PC-3 (cell line): ENCODE measurements around the gene ZBTB12. TPM values are rescaled to one million over a fixed set of nuclear protein-coding genes. Genes with fewer than 3 reads are reported as not detected.

Experiments used
- ATAC-seq: fragments of 200-7000 bp; cut with Tn5 transposase; 2 replicates; pipeline ENCODE4 v1.9.1; 2020; ENCODE audit warnings: mild to moderate bottlenecking, moderate library complexity
- BruUV-seq: library from RNA; stranded (reverse); fragments of 400-500 nt; replicated peaks from 2 replicates; lab custom pipeline; 2021; lab: Mats Ljungman, UMichigan
- CTCF ChIA-PET: fragments of 300-600 bp; sonication (Branson Sonifier 250); formaldehyde crosslinking; loops from one replicate; lab custom pipeline; 2022; ENCODE audit warnings: antibody characterized with exemption; lab: Charles Lee
- POLR2A ChIA-PET: fragments of 300-600 bp; sonication (Branson Sonifier 250); formaldehyde crosslinking; loops from one replicate; lab custom pipeline; 2022; ENCODE audit warnings: antibody characterized with exemption; ENCODE audit not compliant: unreplicated experiment; lab: Charles Lee
- DNase-seq: peaks from one replicate; pipeline ENCODE4 v3.0.0-alpha.2; 2015
- H2AFZ ChIP-seq: fragments of 300-600 bp; sonication (generic); 2 replicates; pipeline ENCODE4 v1.6.0; 2016; ENCODE audit warnings: antibody characterized with exemption, low read length
- H3F3A ChIP-seq: fragments of 300-600 bp; sonication (generic); one replicate; pipeline ENCODE4 v1.6.0; 2017; ENCODE audit warnings: antibody characterized with exemption, low read length, control low read depth, mild to moderate bottlenecking; ENCODE audit not compliant: unreplicated experiment
- H3K27ac ChIP-seq: fragments of 300-600 bp; sonication (generic); 2 replicates; pipeline ENCODE4 v1.5.1; 2016; ENCODE audit warnings: mild to moderate bottlenecking, low read length
- H3K27me3 ChIP-seq: fragments of 300-600 bp; sonication (generic); 2 replicates; pipeline ENCODE4 v1.6.1; 2016; ENCODE audit warnings: low read length, mixed read lengths
- H3K36me3 ChIP-seq: fragments of 300-600 bp; sonication (generic); 2 replicates; pipeline ENCODE4 v1.6.1; 2016; ENCODE audit warnings: low read depth, mixed run types, low read length, mixed read lengths
- H3K4me1 ChIP-seq: fragments of 300-600 bp; sonication (generic); 2 replicates; pipeline ENCODE4 v1.5.1; 2016; ENCODE audit warnings: low read length; ENCODE audit not compliant: insufficient read depth
- H3K4me2 ChIP-seq: fragments of 300-600 bp; sonication (generic); 2 replicates; pipeline ENCODE4 v1.6.0; 2016; ENCODE audit warnings: low read length
- H3K4me3 ChIP-seq: fragments of 300-600 bp; sonication (generic); 2 replicates; pipeline ENCODE4 v1.5.1; 2016; ENCODE audit warnings: mild to moderate bottlenecking, low read length, mixed read lengths
- H3K79me2 ChIP-seq: fragments of 300-600 bp; sonication (generic); 2 replicates; pipeline ENCODE4 v1.6.1; 2017; ENCODE audit warnings: low read length, mixed read lengths
- H3K9ac ChIP-seq: fragments of 300-600 bp; sonication (generic); 2 replicates; pipeline ENCODE4 v1.6.0; 2016; ENCODE audit warnings: mild to moderate bottlenecking, low read length
- H3K9me2 ChIP-seq: fragments of 300-600 bp; sonication (generic); replicated peaks from 2 replicates; pipeline ENCODE4 v1.6.1; 2016; ENCODE audit warnings: mixed run types, low read length, mixed read lengths
- H3K9me3 ChIP-seq: fragments of 300-600 bp; sonication (generic); 2 replicates; pipeline ENCODE4 v1.6.1; 2016; ENCODE audit warnings: low read length, mixed read lengths
- H4K20me1 ChIP-seq: fragments of 300-600 bp; sonication (generic); 2 replicates; pipeline ENCODE4 v1.6.1; 2016; ENCODE audit warnings: low read length, mixed read lengths
- CTCF ChIP-seq: fragments of 300-600 bp; sonication (generic); conservative IDR thresholded peaks from 2 replicates; pipeline ENCODE4 v1.5.1; 2017; ENCODE audit warnings: antibody characterized with exemption, low read depth, mild to moderate bottlenecking, low read length
- EZH2 ChIP-seq: fragments of 300-600 bp; sonication (generic); IDR thresholded peaks from one replicate; pipeline ENCODE4 v1.6.1; 2017; ENCODE audit warnings: antibody characterized with exemption, mild to moderate bottlenecking, low read length; ENCODE audit not compliant: unreplicated experiment
- EZH2phosphoT487 ChIP-seq: fragments of 300-600 bp; sonication (generic); IDR thresholded peaks from 2 replicates; pipeline ENCODE4 v1.6.1; 2018; ENCODE audit warnings: mild to moderate bottlenecking, antibody characterized with exemption, low read length, borderline replicate concordance
- intact Hi-C: fragments of 100-400 bp; cut with micrococcal nuclease; formaldehyde crosslinking; loops from 2 replicates; pipeline ENCODE4 v1.9.0; 2023
- total RNA-seq: library from RNA; depleted of rRNA; stranded (reverse); fragments of >200 nt; gene quantifications from 2 replicates; pipeline ENCODE4 v1.2.3, GENCODE V29; 2014

ZBTB12 gene
- total RNA-seq, 1 experiment from 2014 or later, result 5.4 TPM

- H3F3A ChIP-seq, result no peaks in the 10 kb centered on the region
- no peaks in the 10 kb centered on the region for H3K79me2 ChIP-seq
- TF ChIP-seq EZH2phosphoT487 (no peak), CTCF (no peak), EZH2 (no peak)
- ChIA-PET POLR2A (no interaction called here), CTCF (no interaction called here)
- no peaks in the 10 kb centered on the region for H3K27me3 ChIP-seq
- no peak overlapping the region for H3K4me2 ChIP-seq
- intact Hi-C loops, result no loop called here
- DNase-seq (no peak), ATAC-seq (no peak)
- no peaks in the 10 kb centered on the region for H4K20me1 ChIP-seq
- no peaks in the 10 kb centered on the region for H3K9me3 ChIP-seq
- peaks cover 21% of the 10 kb centered on the region for H3K4me1 ChIP-seq
- H2AFZ ChIP-seq, result no peak overlapping the region
- H3K27ac ChIP-seq, result no peak overlapping the region
- H3K4me3 ChIP-seq, result no peak overlapping the region
- H3K36me3 ChIP-seq, result peaks cover 37% of the 10 kb centered on the region
- H3K9me2 ChIP-seq, result no peaks in the 10 kb centered on the region
- BruUV-seq, result no TSS peak
- H3K9ac ChIP-seq, result no peak overlapping the region
Observed at GRCh38 chr6:31881136-31881859, 20.6 kb downstream of the ZBTB12 start.

GRCh38 chr6:31880616-31881015 is 21.3 kb downstream of the ZBTB12 start:
- Histone ChIP-seq H3K36me3 (peaks cover 37% of the 10 kb centered on the region), H3K4me3 (no peak overlapping the region), H3K79me2 (no peaks in the 10 kb centered on the region), H3K27ac (no peak overlapping the region), H3K4me1 (peaks cover 24% of the 10 kb centered on the region), H3K9me3 (no peaks in the 10 kb centered on the region), H3K9ac (no peak overlapping the region), H2AFZ (no peak overlapping the region), H3K4me2 (no peak overlapping the region), H3F3A (no peaks in the 10 kb centered on the region), H3K9me2 (no peaks in the 10 kb centered on the region), H4K20me1 (no peaks in the 10 kb centered on the region), H3K27me3 (no peaks in the 10 kb centered on the region)
- CTCF ChIA-PET, result no interaction called here
- TF ChIP-seq CTCF (no peak), EZH2phosphoT487 (no peak), EZH2 (no peak)
- DNase-seq, result no peak
- intact Hi-C loops, result no loop called here
- POLR2A ChIA-PET, result no interaction called here
- no TSS peak for BruUV-seq
- ATAC-seq, result no peak

GRCh38 chr6:31879901-31880300 is 22.0 kb downstream of the ZBTB12 start:
- POLR2A ChIA-PET, result no interaction called here
- no peaks in the 10 kb centered on the region for H3F3A ChIP-seq
- TSS peak; percentile 83 for BruUV-seq
- no peak for DNase-seq
- no peaks in the 10 kb centered on the region for H3K9me3 ChIP-seq
- H3K4me1 ChIP-seq, result peaks cover 30% of the 10 kb centered on the region
- no peaks in the 10 kb centered on the region for H3K9me2 ChIP-seq
- H3K27me3 ChIP-seq, result no peaks in the 10 kb centered on the region
- no peak overlapping the region for H3K4me3 ChIP-seq
- 0 out of 2 replicates have a peak overlapping the region, but pooled peaks have one; percentile 49 for H3K27ac ChIP-seq
- no peaks in the 10 kb centered on the region for H3K79me2 ChIP-seq
- H2AFZ ChIP-seq, result no peak overlapping the region
- no peak for ATAC-seq
- CTCF ChIA-PET, result no interaction called here
- peaks cover 37% of the 10 kb centered on the region for H3K36me3 ChIP-seq
- TF ChIP-seq EZH2 (no peak), CTCF (no peak), EZH2phosphoT487 (no peak)
- H3K9ac ChIP-seq, result no peak overlapping the region
- H4K20me1 ChIP-seq, result no peaks in the 10 kb centered on the region
- no peak overlapping the region for H3K4me2 ChIP-seq
- intact Hi-C loops, result no loop called here
